OCI-LY3 (cell line): ENCODE data around the gene SRF.

Source experiments
- H2AFZ ChIP-seq: fragments of 200-600, 300-600 bp; shearing (Covaris generic); 2 replicates; pipeline ENCODE4 v1.6.0; 2014; ENCODE audit warnings: antibody characterized with exemption, low read depth, low read length
- H3K27ac ChIP-seq: fragments of 200-600, 300-600 bp; sonication (generic); 2 replicates; pipeline ENCODE4 v1.5.1; 2014; ENCODE audit warnings: mild to moderate bottlenecking, low read length, moderate library complexity, mixed read lengths
- H3K27me3 ChIP-seq: fragments of 200-600, 300-600 bp; sonication (generic); 2 replicates; pipeline ENCODE4 v1.6.1; 2014; ENCODE audit warnings: low read depth, low read length, mixed read lengths
- H3K36me3 ChIP-seq: fragments of 200-600, 300-600 bp; sonication (generic); replicated peaks from 2 replicates; pipeline ENCODE3; 2014; ENCODE audit warnings: low read depth, low read length, mixed read lengths
- H3K4me1 ChIP-seq: fragments of 300-600, 200-600 bp; sonication (generic); 2 replicates; pipeline ENCODE4 v1.6.1; 2014; ENCODE audit warnings: low read length, mixed read lengths
- H3K4me2 ChIP-seq: fragments of 200-600, 300-600 bp; sonication (generic); 2 replicates; pipeline ENCODE4 v1.6.1; 2014; ENCODE audit warnings: low read length, mixed read lengths
- H3K4me3 ChIP-seq: fragments of 300-600, 200-600 bp; sonication (generic); 2 replicates; pipeline ENCODE4 v1.5.1; 2014; ENCODE audit warnings: antibody characterized with exemption, mild to moderate bottlenecking, low read length, moderate library complexity
- H3K79me2 ChIP-seq: fragments of 300-600, 200-600 bp; shearing (Covaris generic); 2 replicates; pipeline ENCODE4 v1.6.1; 2014; ENCODE audit warnings: mild to moderate bottlenecking, low read length, mixed read lengths
- H3K9ac ChIP-seq: fragments of 300-600, 200-600 bp; shearing (Covaris generic); 2 replicates; pipeline ENCODE4 v1.6.0; 2014; ENCODE audit warnings: mild to moderate bottlenecking, low read length, moderate library complexity
- H3K9me3 ChIP-seq: fragments of 200-600, 300-600 bp; shearing (Covaris generic); 2 replicates; pipeline ENCODE4 v1.6.1; 2014; ENCODE audit warnings: low read length, mixed read lengths; ENCODE audit not compliant: insufficient read depth
- H4K20me1 ChIP-seq: fragments of 200-600, 300-600 bp; sonication (generic); 2 replicates; pipeline ENCODE4 v1.6.1; 2016; ENCODE audit warnings: low read length, mixed read lengths; ENCODE audit not compliant: insufficient read depth
- EZH2phosphoT487 ChIP-seq: fragments of 200-600 bp; shearing (Covaris generic); IDR thresholded peaks from 2 replicates; pipeline ENCODE4 v1.6.1; 2018; ENCODE audit warnings: antibody characterized with exemption, mixed run types, low read depth
- TF ChIP-seq, protein P1 (sequence below): fragments of 200-600, 300-600 bp; sonication (generic); IDR thresholded peaks from 2 replicates; pipeline ENCODE4 v1.5.1; 2014; ENCODE audit warnings: antibody characterized with exemption, low read length, low read depth

The SRF gene

DNA sequence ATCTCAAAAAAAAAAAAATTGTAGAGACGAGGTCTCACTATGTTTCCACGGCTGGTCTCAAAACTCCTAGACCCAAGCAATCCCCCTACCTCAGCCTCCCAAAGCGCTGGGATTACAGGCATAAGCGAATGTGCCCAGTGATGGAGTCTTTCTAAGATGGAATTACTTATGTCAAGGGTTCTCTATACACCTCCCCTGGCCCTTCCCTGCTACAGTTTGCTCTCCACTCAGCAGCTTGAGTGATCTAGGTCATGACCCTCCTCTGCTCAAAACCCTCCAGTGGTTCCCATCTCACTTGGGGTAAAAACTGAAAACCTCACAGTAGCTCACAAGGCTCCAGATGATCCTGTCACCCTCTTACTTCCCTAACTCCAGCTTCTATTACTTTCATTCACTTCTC, 60.0 kb downstream of the SRF start:
- TF ChIP-seq, protein P1, sequence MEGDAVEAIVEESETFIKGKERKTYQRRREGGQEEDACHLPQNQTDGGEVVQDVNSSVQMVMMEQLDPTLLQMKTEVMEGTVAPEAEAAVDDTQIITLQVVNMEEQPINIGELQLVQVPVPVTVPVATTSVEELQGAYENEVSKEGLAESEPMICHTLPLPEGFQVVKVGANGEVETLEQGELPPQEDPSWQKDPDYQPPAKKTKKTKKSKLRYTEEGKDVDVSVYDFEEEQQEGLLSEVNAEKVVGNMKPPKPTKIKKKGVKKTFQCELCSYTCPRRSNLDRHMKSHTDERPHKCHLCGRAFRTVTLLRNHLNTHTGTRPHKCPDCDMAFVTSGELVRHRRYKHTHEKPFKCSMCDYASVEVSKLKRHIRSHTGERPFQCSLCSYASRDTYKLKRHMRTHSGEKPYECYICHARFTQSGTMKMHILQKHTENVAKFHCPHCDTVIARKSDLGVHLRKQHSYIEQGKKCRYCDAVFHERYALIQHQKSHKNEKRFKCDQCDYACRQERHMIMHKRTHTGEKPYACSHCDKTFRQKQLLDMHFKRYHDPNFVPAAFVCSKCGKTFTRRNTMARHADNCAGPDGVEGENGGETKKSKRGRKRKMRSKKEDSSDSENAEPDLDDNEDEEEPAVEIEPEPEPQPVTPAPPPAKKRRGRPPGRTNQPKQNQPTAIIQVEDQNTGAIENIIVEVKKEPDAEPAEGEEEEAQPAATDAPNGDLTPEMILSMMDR, result no peak
- no peak for TF ChIP-seq EZH2phosphoT487
- H3K4me3 ChIP-seq, result no peak overlapping the region
- peaks cover 5% of the 10 kb centered on the region; the same call in 1 of the 2 replicates for H3K27me3 ChIP-seq
- no peak overlapping the region for H3K9ac ChIP-seq
- no peaks in the 10 kb centered on the region for H3K9me3 ChIP-seq
- no peak overlapping the region for H3K4me2 ChIP-seq
- H3K79me2 ChIP-seq, result peaks cover 29% of the 10 kb centered on the region
- H2AFZ ChIP-seq, result no peak overlapping the region
- peaks cover 19% of the 10 kb centered on the region for H3K36me3 ChIP-seq
- no peak overlapping the region for H3K27ac ChIP-seq
- no peaks in the 10 kb centered on the region for H4K20me1 ChIP-seq
- peaks cover 11% of the 10 kb centered on the region; the same call in 1 of the 2 replicates for H3K4me1 ChIP-seq
